ENCODE data around the gene FGR. TPM values are rescaled to one million over a fixed set of nuclear protein-coding genes. Genes with fewer than 3 reads are reported as not detected.
"Not testable (repeated sequence)": the region's sequence is repeated elsewhere in the genome, so short reads cannot be mapped to it uniquely, and the experiment has no call there.

FGR gene
- total RNA-seq, 2 donors from 2014 or later, result 4.0 to 10.8 TPM

DNA sequence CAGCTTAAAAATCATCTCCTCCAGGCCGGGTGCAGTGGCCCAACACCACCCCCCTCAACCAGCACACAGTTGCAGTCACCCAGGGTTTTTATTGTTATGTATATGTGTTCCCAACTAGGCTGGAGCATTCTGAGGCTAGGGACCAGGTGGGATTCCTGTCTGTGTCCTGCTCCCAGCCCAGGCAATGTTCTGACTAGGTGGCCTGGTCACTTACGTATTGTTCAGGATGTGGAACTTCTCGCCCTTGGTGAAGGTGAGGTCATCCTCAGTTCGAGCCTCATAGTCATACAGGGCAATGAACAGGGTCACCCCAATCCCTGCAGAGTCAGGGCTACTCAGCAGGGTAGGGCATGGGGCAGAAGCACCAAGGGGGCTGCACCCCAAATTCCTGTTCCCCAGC is 12.2 kb downstream of the FGR start:
- Histone ChIP-seq H3K4me1 (replicated peaks) (no peaks in the 10 kb centered on the region), H3K36me3 (no peaks in the 10 kb centered on the region), H3K27me3 (replicated peaks; ENCODE audit: insufficient read depth) (no peaks in the 10 kb centered on the region), H3K4me3 (no peak overlapping the region), H3K27ac (no peak overlapping the region), H3K9me3 (no peaks in the 10 kb centered on the region)
- no peak for TF ChIP-seq POLR2AphosphoS5 (IDR thresholded peaks at IDR 0.05)
- no peak for TF ChIP-seq POLR2A (IDR thresholded peaks at IDR 0.05)
- TF ChIP-seq, protein P1, sequence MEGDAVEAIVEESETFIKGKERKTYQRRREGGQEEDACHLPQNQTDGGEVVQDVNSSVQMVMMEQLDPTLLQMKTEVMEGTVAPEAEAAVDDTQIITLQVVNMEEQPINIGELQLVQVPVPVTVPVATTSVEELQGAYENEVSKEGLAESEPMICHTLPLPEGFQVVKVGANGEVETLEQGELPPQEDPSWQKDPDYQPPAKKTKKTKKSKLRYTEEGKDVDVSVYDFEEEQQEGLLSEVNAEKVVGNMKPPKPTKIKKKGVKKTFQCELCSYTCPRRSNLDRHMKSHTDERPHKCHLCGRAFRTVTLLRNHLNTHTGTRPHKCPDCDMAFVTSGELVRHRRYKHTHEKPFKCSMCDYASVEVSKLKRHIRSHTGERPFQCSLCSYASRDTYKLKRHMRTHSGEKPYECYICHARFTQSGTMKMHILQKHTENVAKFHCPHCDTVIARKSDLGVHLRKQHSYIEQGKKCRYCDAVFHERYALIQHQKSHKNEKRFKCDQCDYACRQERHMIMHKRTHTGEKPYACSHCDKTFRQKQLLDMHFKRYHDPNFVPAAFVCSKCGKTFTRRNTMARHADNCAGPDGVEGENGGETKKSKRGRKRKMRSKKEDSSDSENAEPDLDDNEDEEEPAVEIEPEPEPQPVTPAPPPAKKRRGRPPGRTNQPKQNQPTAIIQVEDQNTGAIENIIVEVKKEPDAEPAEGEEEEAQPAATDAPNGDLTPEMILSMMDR (IDR thresholded peaks at IDR 0.05), result no peak
- intact Hi-C loops (cut with DNase I), result no loop called here
- whole genome bisulfite sequencing, result 94% methylated on average over 4 of the region's 4 CpGs
- no peak for DNase-seq (ENCODE audit: low spot score)

DNA sequence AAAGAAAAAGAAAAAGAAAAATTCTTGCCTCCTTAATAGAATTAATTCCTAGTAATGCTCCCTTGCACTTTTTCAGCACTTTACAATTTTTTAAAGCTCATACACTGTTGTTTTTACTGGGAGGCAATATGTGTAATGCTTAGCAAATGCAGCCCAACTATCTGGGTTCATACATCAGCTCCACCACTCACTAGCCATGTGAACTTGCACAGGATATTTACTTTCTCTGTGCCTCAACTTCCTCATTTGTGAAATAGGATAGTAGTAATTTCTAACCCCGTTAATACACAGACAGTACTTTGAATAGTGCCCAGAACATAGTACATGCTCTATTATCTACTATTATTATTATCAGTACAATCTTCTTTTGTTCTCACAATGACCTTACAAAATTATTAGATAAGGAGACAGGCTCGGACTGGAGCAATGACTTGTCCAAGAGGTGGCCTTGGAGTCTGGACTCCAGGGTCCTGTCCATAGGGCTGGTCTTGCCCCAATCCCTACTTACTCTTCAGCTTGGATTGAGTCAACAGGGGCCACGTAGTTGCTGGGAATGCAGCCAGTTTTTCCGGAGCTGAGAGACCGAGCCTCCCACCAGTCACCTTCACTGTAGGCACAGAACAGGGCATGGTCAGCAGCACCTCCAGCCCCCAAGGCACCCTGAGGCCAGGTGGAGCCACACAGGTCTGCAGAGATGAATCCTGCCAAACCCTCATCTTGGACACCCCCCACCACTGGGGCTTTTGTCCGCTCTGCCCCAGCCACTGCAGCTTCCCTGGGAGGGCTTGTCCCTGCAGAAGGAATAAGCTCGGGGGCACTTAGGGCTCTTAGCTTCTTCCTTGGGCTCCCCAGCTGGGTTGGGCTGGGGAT is 13.7 kb downstream of the FGR start:
- Histone ChIP-seq H3K36me3 (no peaks in the 10 kb centered on the region), H3K27ac (no peak overlapping the region), H3K9me3 (no peaks in the 10 kb centered on the region), H3K27me3 (replicated peaks; ENCODE audit: insufficient read depth) (no peaks in the 10 kb centered on the region), H3K4me3 (no peak overlapping the region), H3K4me1 (replicated peaks) (no peaks in the 10 kb centered on the region)
- WGBS, result 40% methylated on average over 7 of the region's 7 CpGs
- intact Hi-C loops (cut with DNase I), result no loop called here
- no peak for TF ChIP-seq POLR2A (IDR thresholded peaks at IDR 0.05)
- no peak for TF ChIP-seq POLR2AphosphoS5 (IDR thresholded peaks at IDR 0.05)
- TF ChIP-seq, protein P1 (IDR thresholded peaks at IDR 0.05), result no peak
- no peak for DNase-seq (ENCODE audit: low spot score)

DNA sequence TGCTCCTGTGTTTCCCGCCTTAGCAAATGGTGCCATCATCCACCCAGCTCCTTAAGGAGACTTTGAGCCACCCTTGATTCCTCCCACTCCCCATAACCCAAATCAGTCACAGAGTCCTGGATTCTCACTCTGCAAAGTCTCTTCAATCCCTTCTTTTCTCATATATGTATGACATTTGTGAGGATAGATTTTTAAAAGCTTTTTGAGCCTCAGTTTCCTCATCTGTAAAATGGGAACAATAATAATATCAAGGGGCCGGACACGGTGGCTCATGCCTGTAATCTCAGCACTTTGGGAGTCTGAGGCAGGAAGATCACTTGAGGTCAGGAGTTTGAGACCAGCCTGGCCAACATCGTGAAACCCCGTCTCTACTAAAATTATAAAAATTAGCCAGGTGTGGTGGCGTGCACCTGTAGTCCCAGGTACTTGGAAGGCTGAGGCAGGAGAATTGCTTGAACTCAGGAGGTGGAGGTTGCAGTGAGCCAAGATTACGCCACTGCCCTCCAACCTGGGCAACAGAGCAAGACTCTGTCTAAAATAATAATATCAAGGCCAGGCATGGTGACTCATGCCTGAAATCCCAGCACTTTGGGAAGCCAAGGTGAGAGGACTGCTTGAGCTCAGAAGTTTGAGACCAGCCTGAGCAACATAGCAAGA is 15.1 kb downstream of the FGR start:
- H3K4me3 ChIP-seq; intact Hi-C loops (cut with DNase I); H3K4me1 ChIP-seq (replicated peaks); H3K27me3 ChIP-seq (replicated peaks; ENCODE audit: insufficient read depth); H3K27ac ChIP-seq; H3K36me3 ChIP-seq; DNase-seq (ENCODE audit: low spot score); H3K9me3 ChIP-seq: not testable (repeated sequence)
- WGBS, result 96% methylated on average over 7 of the region's 7 CpGs

DNA sequence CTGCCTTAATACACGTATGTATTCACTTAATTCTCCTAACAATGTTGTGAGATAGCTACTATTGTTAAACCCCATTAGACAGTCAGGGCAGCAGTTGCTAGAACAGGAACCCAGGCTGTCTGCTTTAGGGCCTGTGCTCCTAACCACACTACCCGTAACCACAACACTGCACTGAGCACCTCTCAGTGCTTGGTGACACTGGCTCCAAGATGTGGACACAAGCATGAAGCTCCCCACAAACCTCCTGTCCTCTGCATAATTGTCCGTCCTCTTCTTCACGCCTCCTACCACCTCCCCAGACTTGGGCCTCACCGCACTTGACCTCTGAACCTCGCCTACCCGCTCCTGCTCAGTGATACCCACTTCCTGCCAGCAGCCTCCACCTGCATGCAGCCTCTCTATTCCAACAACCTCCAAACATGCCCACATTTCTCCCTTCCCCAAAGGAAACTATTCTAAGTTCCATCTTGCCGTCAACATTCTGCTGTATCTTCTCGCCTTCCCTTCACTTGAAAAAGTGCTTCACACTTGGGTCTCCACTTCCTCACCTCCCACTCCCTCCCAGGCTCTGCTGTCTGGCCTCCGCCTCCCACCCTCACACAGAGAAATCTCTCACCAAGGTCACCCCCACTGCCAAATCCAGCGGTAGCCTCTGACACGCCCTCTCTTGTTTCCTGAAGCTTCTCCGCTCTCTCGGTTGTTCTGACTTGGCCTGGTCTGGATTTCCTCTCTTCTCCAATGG is 16.5 kb downstream of the FGR start:
- no peaks in the 10 kb centered on the region for H3K36me3 ChIP-seq
- H3K4me1 ChIP-seq (replicated peaks), result no peaks in the 10 kb centered on the region
- intact Hi-C loops (cut with DNase I), result no loop called here
- 79% methylated on average over 14 of the region's 14 CpGs for WGBS
- no peak for DNase-seq (ENCODE audit: low spot score)
- H3K27me3 ChIP-seq (replicated peaks; ENCODE audit: insufficient read depth), result no peaks in the 10 kb centered on the region
- no peak overlapping the region for H3K4me3 ChIP-seq
- no peaks in the 10 kb centered on the region for H3K9me3 ChIP-seq
- TF ChIP-seq, protein P1 (IDR thresholded peaks at IDR 0.05), result no peak
- TF ChIP-seq POLR2AphosphoS5 (IDR thresholded peaks at IDR 0.05) (no peak), POLR2A (IDR thresholded peaks at IDR 0.05) (no peak)
- H3K27ac ChIP-seq, result no peak overlapping the region

DNA sequence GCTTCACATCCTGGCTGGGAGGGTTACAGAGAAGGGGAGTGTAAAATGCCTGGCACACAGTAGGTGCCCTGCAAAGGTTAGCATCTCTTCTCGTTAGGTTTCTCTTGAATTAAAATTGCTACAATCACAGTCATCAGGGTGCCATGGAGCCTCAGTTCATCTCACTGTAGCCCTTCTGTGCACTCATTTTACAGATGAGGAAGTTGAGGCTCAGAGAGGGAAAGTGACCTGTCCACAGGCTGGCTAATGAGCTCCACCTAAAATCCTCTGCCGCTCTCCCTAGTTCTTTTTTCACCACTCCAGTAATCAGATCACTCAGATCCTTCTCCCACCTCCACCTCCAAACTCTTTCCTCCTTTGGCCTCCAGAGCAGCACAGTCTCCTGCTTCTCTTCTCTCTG is 17.6 kb downstream of the FGR start:
- no peaks in the 10 kb centered on the region for H3K4me1 ChIP-seq (replicated peaks)
- 88% methylated on average over 2 of the region's 2 CpGs for WGBS
- no peak overlapping the region for H3K27ac ChIP-seq
- H3K36me3 ChIP-seq, result no peaks in the 10 kb centered on the region
- H3K27me3 ChIP-seq (replicated peaks; ENCODE audit: insufficient read depth), result no peaks in the 10 kb centered on the region
- no peak overlapping the region for H3K4me3 ChIP-seq
- TF ChIP-seq, protein P1 (IDR thresholded peaks at IDR 0.05), result no peak
- TF ChIP-seq POLR2AphosphoS5 (IDR thresholded peaks at IDR 0.05), result no peak
- TF ChIP-seq POLR2A (IDR thresholded peaks at IDR 0.05), result no peak
- intact Hi-C loops (cut with DNase I), result no loop called here
- H3K9me3 ChIP-seq, result no peaks in the 10 kb centered on the region
- DNase-seq (ENCODE audit: low spot score), result no peak
